Ishikawa (cell line): Measurements from ENCODE around the gene SLC26A2.

Source experiments
- CEBPB ChIP-seq: IDR thresholded peaks from 2 replicates; pipeline ENCODE4 v1.6.1; 2012
- CREB1 ChIP-seq: IDR thresholded peaks from 2 replicates; pipeline ENCODE4 v1.6.1; 2012; ENCODE audit warnings: low read depth
- EGR1 ChIP-seq: IDR thresholded peaks from 2 replicates; pipeline ENCODE4 v1.6.1; 2012
- EP300 ChIP-seq: IDR thresholded peaks from 2 replicates; pipeline ENCODE4 v1.6.1; 2012; ENCODE audit warnings: borderline replicate concordance
- FOXM1 ChIP-seq: IDR thresholded peaks from 2 replicates; pipeline ENCODE4 v1.6.1; 2012; ENCODE audit warnings: low read depth, borderline replicate concordance
- NFIC ChIP-seq: IDR thresholded peaks from 2 replicates; pipeline ENCODE4 v1.6.1; 2012
- RAD21 ChIP-seq: IDR thresholded peaks from 2 replicates; pipeline ENCODE4 v1.6.1; 2012; ENCODE audit warnings: low read depth
- TAF1 ChIP-seq: IDR thresholded peaks from 2 replicates; pipeline ENCODE4 v1.6.1; 2012; ENCODE audit warnings: low read depth, mild to moderate bottlenecking
- TCF12 ChIP-seq: IDR thresholded peaks from 2 replicates; pipeline ENCODE4 v1.6.1; 2012; ENCODE audit warnings: low read depth
- TEAD4 ChIP-seq: IDR thresholded peaks from 2 replicates; pipeline ENCODE4 v1.6.1; 2012
- YY1 ChIP-seq: IDR thresholded peaks from 2 replicates; pipeline ENCODE4 v1.6.1; 2012; ENCODE audit warnings: low read depth
- ZBTB7A ChIP-seq: IDR thresholded peaks from 2 replicates; pipeline ENCODE4 v1.6.1; 2012; ENCODE audit warnings: low read depth
- TF ChIP-seq, protein P1 (sequence below): IDR thresholded peaks from 2 replicates; pipeline ENCODE4 v1.6.1; 2012
- TF ChIP-seq, protein P2 (sequence below): IDR thresholded peaks from 2 replicates; pipeline ENCODE4 v1.6.1; 2012
- TF ChIP-seq, protein P3 (sequence below): IDR thresholded peaks from 2 replicates; pipeline ENCODE4 v1.6.1; 2012; ENCODE audit warnings: low read depth, mild to moderate bottlenecking

SLC26A2 gene

DNA sequence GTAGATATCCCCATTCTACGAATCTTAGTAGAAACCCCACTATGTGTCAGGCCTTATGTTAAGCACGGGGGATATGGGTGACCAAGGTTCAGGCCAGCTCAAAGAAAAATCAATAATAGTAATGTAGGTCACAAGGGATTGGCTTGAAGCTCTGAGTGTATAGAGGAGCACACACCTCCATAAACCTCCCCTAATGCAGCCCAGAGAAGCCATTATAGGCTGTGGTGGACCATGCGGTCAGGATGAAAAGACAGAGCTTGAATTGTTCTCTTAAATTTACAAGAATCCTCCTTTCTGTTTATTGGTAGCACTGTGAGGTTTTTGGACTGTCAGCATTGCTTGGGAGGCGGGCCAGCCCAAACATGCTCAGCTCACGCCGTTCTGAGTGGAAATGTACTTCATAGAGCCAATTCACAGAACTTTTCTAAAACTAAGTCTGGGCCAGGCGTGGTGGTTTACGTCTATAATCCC lies 25.1 kb upstream of the SLC26A2 start:
- TF ChIP-seq CREB1 (no peak), FOXM1 (no peak), CEBPB (no peak), ZBTB7A (no peak), EP300 (no peak), TCF12 (no peak), RAD21 (no peak), TAF1 (no peak), NFIC (no peak), TEAD4 (no peak), YY1 (no peak)
- TF ChIP-seq, protein P1, sequence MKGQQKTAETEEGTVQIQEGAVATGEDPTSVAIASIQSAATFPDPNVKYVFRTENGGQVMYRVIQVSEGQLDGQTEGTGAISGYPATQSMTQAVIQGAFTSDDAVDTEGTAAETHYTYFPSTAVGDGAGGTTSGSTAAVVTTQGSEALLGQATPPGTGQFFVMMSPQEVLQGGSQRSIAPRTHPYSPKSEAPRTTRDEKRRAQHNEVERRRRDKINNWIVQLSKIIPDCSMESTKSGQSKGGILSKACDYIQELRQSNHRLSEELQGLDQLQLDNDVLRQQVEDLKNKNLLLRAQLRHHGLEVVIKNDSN = no peak
- TF ChIP-seq, protein P2, sequence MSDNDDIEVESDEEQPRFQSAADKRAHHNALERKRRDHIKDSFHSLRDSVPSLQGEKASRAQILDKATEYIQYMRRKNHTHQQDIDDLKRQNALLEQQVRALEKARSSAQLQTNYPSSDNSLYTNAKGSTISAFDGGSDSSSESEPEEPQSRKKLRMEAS = no peak
- TF ChIP-seq, protein P3, sequence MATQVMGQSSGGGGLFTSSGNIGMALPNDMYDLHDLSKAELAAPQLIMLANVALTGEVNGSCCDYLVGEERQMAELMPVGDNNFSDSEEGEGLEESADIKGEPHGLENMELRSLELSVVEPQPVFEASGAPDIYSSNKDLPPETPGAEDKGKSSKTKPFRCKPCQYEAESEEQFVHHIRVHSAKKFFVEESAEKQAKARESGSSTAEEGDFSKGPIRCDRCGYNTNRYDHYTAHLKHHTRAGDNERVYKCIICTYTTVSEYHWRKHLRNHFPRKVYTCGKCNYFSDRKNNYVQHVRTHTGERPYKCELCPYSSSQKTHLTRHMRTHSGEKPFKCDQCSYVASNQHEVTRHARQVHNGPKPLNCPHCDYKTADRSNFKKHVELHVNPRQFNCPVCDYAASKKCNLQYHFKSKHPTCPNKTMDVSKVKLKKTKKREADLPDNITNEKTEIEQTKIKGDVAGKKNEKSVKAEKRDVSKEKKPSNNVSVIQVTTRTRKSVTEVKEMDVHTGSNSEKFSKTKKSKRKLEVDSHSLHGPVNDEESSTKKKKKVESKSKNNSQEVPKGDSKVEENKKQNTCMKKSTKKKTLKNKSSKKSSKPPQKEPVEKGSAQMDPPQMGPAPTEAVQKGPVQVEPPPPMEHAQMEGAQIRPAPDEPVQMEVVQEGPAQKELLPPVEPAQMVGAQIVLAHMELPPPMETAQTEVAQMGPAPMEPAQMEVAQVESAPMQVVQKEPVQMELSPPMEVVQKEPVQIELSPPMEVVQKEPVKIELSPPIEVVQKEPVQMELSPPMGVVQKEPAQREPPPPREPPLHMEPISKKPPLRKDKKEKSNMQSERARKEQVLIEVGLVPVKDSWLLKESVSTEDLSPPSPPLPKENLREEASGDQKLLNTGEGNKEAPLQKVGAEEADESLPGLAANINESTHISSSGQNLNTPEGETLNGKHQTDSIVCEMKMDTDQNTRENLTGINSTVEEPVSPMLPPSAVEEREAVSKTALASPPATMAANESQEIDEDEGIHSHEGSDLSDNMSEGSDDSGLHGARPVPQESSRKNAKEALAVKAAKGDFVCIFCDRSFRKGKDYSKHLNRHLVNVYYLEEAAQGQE = no peak

DNA sequence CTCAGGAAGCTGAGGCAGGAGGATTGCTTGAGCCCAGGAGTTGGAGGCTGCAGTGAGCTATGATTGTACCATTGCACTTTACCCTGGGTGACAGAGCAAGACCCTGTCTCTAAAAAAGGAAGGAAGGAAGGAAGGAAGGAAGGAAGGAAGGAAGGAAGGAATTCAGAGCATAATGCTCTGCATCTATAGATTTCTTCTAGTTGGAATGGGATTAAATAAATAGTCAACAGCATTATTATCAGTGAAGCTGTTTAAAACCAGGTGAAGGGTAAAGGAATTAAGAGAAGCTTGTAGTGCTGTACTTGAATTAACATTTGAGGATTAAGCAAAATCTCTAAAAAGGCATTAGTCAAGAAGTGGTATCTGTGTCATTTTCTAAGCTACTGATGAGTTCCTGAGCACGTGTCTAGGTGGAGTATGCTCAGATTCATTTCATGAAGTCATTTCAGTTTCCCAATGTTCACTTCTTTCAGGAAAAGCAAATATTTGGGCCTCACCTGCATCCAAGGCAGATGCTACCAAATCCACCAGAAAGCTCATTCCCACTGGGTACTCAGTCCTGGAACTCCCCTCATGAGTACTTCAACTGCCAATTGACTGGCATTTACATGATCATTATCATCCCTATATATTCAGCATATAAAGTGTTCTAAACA lies 24.4 kb upstream of the SLC26A2 start:
- TF ChIP-seq NFIC = no peak
- TF ChIP-seq, protein P2 = no peak
- TF ChIP-seq, protein P3 = no peak

DNA sequence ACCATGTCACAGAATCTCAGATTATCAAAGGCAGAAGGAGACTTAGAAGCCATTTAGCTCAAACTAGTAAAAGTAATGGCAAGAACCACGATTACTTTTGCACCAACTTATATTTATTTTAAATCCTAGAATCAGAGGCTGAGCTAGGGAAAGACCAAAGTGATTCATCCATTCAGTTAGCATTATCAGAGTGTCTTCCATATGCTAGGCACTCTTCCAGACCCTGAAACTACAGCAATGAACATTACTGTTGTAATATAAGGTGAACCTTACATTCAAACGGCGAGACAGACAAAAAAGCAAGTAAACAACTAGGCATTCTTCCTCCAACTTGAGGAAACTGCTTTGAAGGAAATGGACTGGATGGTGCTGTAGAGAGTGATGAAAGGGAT lies 23.9 kb upstream of the SLC26A2 start:
- TF ChIP-seq CEBPB (no peak), FOXM1 (no peak), ZBTB7A (no peak), TAF1 (no peak), YY1 (no peak), TCF12 (no peak), CREB1 (no peak), EGR1 (no peak), TEAD4 (no peak), RAD21 (no peak)
- TF ChIP-seq, protein P2 = no peak
- TF ChIP-seq, protein P3 = no peak

DNA sequence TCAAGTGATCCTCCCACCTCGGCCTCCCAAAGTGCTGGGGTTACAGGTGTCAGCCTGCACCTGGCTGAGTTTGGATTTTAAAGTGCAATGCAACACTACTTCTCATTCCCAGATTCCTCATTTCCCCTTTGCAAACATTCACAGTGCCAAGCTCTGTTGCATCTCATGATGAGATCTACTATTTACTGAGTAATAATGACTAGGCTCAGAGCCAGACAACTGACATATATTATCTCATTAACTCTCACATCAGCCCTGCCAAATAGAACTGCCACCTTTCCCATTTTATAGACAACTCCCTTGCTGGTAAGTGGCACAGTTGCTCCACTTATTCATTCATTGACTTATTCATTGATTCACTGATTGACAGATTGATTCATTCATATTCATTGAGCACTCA lies 22.9 kb upstream of the SLC26A2 start:
- TF ChIP-seq, protein P2 = peak; percentile 53
- TF ChIP-seq, protein P1 = no peak
- TF ChIP-seq CEBPB = peak; percentile 76
- no peak for TF ChIP-seq CREB1
- peak; percentile 85 for TF ChIP-seq FOXM1
- TF ChIP-seq ZBTB7A = no peak; the same call in 1 of the 2 replicates
- peak; percentile 99 for TF ChIP-seq NFIC
- TF ChIP-seq, protein P3 = no peak
- TF ChIP-seq EGR1 = no peak
- TF ChIP-seq TEAD4 = peak; percentile 82
- TF ChIP-seq EP300 = peak; percentile 95
- TF ChIP-seq TAF1 = no peak
- 0 out of 2 replicates have a peak, but pooled peaks have one; percentile 5 for TF ChIP-seq RAD21
- peak; percentile 98 for TF ChIP-seq TCF12
